Limb (tissue), 2 donors: ENCODE results near the gene PNLIPRP2.

ENCODE experiments used
- DNase-seq, 2 donors: peaks; one replicate each; pipeline ENCODE4 v3.0.0-alpha.2; 2016; ENCODE audit errors: extremely low spot score in 2 of 2

PNLIPRP2 gene

DNA sequence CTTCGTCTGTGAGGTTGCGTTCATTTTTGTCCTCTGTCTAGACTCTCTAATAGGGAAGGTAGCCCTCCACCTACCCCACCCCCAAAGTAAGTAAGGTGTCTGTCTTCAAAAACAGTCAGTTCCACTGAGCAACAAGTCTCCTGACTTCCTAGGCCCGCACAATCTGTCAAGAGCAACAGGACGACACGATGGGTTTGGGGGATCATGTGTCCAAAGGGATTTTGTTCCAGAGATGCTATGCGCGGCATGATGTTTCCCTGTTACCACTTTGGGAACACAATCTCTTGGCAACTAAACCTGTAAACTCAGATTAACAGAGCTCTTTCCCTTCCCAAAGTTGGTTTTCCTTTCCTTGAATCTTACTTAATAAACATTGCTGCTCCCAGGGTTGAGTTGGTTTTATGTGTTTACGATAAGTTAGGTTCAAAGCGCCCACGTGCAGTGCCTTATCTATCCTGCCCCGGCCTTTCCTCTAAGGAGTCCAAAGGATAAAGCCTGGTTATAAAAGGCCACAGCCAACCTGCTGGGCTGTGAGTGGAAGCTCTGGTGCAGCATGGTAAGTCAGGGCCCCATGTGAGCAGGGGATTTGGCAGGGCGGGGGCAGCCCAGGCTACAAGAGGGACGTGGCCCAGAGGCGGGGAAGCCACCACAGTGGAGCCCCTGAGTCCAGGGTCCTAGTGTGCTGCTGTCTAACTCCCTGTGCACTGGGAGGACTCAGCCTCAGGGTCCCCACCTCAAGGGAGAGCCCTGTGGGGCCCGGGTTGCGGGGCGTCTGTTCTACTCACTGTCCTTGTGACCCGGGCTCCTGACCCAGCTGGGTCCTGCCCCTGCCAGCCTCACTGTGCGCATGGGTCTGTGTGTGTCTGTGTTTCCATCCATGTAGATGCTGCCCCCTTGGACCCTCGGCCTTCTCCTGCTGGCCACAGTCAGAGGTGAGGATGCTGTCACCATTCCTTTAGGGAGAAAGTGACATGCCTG, at the start of gene PNLIPRP2:
PNLIPRP2 (plus strand) TSS at position 531 of the 978 bp plus-strand sequence.
- no peak for DNase-seq

DNA sequence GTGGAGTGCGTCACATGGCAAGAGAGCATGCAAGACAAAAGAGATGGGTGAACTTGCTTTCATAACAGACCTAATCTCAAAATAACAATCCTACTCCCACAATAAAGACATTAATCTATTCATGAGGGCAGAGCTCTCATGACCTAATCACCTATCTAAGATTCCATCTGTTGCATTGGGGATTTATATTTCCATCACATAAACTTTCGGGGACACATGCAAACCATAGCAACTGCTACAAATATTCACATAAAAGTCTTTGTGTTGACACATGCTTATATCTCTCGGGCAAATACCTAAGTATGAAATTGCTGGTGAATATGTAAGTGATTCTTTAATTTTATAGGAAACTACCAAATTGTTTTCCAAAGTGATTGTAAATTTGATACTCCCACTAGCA, 46.0 kb upstream of the PNLIPRP2 start:
- no peak for DNase-seq

DNA sequence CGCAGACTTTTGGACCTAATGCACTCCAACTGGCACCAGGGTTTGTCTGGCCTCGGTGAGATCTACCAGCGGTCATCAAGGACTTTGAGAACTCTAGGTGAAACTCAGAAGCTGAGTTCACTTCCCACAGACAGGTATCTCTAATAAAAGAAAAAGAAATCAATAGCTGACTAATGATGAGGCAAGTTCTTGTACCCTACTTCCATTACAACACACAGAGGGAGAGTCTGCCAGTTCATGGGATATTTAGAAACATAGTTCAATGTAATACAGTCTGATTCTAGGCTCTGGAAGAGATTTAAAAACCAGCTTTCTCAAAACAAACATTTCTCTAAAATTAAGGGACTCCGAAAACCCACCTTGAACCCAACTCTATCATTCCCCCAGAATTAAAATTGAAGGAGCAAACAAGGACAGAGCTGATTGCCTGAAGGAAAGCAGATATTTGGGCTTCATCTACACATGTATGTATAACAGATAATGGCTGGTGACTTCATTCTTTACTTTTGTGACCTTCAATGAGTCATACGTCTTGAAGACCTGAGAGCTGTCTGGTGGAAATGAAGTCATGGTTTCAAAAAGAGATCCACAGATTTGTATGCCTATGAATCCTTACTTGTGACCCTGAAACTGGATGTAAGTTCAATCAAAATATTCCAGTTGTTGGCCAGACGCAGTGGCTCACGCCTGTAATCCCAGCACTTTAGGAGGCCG, 32.7 kb upstream of the PNLIPRP2 start:
- no peak for DNase-seq

- no peak for DNase-seq
These were observed 31.8 kb upstream of the PNLIPRP2 start for GRCh38 chr10:116588995-116589394.

GRCh38 chr10:116589926-116590325, 30.8 kb upstream of the PNLIPRP2 start:
- no peak for DNase-seq

GRCh38 chr10:116590590-116591444, 29.9 kb upstream of the PNLIPRP2 start, which contains the start of gene PNLIPRP1:
Gene PNLIPRP1, plus strand, starts transcription at chr10:116590959. Its CDS starts 171 bp downstream, at chr10:116591130.
- no peak for DNase-seq

GRCh38 chr10:116593139-116593740, 27.5 kb upstream of the PNLIPRP2 start:
- no peak for DNase-seq

DNA sequence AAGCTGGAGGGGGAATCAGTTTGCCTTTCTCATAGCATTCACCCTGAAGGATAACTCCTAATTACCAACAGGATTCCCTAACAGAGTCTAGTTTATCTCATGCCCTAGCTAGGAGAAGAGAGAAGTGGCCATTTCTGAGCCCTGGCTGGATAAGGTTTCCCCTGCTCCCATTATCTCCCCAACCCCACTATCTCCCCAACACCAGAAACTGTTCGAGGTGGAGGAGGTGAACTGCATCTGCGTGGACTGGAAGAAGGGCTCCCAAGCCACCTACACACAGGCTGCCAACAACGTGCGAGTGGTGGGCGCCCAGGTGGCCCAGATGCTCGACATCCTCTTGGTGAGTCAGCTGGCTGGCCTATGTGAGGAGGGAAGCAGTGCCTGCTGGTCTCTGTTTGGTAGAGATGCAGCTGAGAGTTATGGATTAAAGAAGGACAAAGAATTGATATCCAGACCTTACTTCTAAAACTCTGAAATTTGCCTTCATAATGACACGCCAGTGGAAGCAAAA, 26.2 kb upstream of the PNLIPRP2 start:
- no peak for DNase-seq

DNA sequence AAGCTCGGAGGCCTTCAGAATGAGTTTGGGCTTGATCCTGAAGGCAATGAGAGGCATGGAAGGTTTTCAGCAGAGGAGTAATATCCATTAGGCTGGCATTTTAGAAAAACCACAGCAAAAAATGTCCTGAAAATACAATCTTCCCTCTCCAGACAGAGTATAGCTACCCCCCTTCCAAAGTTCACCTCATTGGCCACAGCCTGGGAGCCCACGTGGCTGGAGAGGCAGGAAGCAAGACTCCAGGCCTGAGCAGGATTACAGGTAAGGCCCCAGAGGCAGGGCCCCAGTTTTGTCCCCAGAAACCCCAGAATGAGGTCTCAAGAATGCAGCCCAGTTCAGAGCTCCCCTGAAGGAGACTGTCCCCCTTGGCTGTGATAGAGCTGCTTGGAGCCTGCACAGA, 24.7 kb upstream of the PNLIPRP2 start:
- DNase-seq = no peak

GRCh38 chr10:116597543-116597942, 23.2 kb upstream of the PNLIPRP2 start:
- DNase-seq = no peak

DNA sequence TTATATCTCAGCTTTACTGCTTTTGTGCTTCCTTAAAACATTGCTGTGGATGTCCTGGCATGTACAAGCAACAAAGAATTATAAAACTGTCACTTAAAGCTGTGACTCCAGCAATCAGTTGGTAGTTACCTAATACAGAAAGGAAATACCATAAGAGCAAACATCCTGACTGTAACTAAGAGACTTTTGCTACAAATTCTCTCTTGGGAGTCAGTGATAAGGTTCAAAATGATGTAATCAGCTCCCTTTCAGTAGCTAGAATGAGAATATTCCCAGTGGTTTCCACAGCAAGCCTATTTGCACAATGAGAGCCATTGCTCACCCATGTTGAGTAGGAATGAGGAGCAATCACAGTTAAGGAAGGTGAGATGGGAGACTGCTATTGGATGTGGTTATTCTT, 22.4 kb upstream of the PNLIPRP2 start:
- no peak for DNase-seq

DNA sequence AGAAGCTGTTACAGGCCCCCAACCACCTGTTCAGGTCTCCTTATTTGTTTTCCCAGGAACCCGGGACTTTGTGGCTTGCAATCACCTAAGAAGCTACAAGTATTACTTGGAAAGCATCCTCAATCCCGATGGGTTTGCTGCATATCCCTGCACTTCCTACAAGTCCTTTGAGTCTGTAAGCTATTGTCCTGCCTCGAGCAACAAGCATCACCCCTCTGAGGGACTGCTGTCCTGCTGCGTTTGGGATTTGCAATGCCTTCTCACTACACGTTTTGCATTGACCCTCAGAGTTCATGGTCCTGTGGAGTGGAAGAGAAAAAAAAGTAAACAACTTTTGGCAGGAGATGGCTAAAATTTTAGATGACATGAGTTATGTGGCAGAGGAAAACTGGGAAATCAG, 20.8 kb upstream of the PNLIPRP2 start:
- no peak for DNase-seq

DNA sequence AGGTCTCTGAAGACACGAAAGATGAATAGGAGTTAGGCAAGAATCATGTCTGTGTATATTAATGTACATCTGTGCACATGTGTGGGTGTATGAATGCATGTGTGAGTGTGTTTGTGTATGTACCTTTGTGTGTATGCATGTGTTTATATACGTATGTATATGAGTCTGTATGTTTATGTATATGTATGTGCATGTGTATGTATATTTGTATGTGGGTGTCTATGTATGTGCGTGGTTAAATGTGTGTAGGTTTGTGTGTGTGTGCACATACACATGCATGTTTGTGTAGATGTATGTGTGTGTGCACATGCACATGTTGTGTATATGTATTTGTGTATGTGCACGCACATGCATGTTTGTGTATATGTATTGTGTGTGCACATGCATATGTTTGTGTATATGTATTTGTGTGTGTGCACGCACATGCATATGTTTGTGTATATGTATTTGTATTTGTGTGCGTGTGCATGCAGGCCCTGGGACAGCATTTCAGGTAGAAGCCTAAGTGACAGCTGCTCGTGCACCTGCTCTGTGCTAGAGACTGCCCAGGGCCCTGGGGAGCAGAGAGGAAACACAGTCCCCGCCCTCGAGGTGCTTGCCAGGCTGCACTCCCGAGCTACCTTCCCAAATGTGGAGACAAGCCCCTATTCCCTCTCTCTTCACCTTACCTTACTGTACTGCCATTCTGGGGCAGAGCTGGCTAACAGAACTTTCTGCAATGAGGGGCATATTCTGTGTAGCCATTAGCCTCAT, 17.9 kb upstream of the PNLIPRP2 start:
- no peak for DNase-seq

DNA sequence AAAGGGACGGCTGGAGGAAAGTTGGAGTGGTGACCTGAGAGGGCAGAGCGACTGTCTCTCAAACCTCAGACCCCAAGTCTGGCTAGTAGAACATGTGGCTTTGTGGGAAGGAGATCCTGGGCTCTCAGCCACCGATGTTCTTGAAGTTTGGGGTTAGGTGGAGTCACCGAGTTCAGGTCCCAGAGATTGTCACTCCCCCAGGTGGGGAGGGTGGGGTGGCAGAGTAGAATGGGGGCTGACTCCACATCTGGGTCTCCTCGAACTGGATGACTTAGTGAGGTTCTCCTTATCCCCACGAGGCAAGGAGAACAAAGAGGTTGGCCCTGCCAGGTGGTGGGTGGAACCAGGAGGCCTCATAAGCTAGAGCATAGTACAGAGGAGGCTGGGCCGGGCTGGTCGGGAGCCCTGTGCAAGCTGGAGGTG, 14.7 kb upstream of the PNLIPRP2 start:
- DNase-seq = no peak

- no peak for DNase-seq
These were observed 13.4 kb upstream of the PNLIPRP2 start for GRCh38 chr10:116607336-116607735.

GRCh38 chr10:116608686-116609594, 11.8 kb upstream of the PNLIPRP2 start:
- no peak for DNase-seq

DNA sequence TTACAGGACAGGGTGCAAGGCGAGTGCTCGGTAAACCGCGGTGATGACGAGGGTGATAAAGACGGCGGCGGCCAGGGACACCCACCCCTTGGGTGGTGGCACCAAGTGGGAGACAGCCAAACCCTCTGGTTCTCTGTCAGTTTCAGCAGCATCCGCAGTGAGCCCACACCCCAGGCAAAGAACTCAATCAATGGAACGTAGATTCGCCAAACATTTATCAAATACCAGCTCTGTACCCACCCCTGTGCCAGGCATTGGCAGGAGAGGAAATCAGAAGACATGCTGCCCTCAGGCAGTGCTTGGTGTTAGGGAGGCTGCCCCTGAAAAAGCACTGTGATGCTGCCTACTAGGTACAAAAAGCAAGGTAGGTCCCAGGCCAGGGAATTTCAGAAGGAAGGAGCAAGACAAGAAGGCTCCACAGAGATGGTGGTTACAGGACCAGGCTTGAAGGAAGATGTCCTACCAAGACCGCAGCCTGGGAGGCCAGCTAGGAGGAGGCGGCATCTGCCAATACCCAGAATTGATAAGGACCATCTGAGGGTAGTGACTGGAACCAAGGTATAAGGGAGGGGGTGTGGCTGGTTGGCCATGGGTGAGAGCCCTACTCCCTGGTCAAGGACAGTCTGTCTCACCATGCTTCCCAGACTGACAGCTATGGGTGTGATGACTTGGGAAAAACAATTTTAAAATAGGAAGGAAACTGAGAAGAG, 10.2 kb upstream of the PNLIPRP2 start:
- no peak for DNase-seq

DNA sequence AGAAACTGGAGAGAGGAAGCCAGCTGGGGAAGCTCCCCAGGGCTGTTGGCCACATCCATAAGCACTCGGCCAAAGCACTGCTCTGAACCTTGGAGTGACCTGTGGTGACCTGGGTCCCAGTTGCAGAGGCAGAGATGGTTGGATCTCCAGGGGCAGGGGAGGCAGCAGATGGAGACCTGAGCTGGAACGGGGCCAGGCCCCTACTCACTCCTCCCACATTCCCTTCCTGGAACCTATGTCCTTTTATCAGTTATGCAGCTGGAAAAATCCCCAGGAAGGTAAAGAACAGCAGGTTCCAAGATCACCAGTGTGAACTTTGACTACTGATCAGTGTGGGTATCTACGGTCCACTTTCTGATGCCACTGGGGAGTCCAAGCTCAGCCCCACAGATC, 9.6 kb upstream of the PNLIPRP2 start:
- no peak for DNase-seq
